Measurements from ENCODE around the gene RD3L. TPM values are rescaled to one million over a fixed set of nuclear protein-coding genes. Genes with fewer than 3 reads are reported as not detected.
A peak's percentile ranks its signal among the peaks of the same experiment; 100 is the strongest.
"Not testable (repeated sequence)": the region's sequence is repeated elsewhere in the genome, so short reads cannot be mapped to it uniquely, and the experiment has no call there.

Gene RD3L
- total RNA-seq, 2 experiments from 2014 or later, result not detected

DNA sequence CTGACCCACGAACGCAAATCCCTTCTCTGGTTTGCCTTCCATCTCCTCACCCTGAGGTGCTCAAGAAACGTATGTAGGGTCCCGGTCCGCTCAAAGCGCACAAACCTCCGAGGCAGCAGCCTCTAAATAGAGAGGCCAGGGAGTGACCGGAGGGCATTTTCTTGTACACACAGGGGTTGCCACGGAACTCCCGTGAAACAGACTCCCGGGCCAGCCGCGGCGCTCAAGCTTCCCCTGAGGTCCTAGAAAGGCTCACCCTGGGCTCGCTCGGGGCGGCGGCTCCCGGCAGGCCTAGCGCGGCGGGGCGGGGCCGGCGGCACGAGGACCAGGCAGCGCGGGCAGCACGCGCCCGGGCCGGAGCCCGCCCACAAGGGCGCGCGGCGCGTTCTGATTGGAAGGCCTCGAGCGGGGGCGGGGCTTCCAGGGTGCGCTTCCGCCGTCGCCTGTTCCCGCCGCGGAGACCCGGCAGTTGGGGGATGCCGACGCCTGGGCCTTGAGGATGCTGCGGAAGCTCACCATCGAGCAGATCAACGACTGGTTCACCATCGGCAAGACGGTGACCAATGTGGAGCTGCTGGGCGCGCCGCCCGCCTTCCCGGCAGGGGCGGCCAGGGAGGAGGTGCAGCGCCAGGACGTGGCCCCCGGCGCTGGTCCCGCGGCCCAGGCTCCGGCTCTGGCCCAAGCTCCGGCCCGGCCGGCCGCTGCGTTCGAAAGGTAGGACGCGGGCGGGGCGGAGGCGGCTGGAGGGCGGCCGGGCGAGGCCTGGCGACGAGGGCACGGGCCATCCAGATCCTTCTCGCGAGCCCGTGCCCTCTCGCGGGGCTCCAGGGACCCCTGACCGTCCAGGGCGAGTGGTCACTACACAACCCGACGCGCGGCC is 14.1 kb downstream of the RD3L start, which contains the start of gene TDRD9:
TDRD9 (plus strand) TSS at position 446 of the 880 bp plus-strand sequence; CDS start at position 500, 54 bp downstream.
- Mint-ChIP-seq H3K27ac (no peak within 1 kb of the TSS), H3K27me3 (peaks cover 5% of the 10 kb centered on the region), H3K36me3 (ENCODE audit: low read depth) (no peaks in the 10 kb centered on the region), H3K4me3 (no peak within 1 kb of the TSS), H3K9me3 (no peaks in the 10 kb centered on the region), H3K4me1 (ENCODE audit: low read depth) (peaks cover 3% of the 10 kb centered on the region)
- intact Hi-C loops (cut with micrococcal nuclease), result no loop called here
- ATAC-seq (peak; percentile 53), DNase-seq (no peak)
- ChIA-PET CTCF (interaction anchor here (1.4 kb wide), 1 partner anchor 27 kb away, joined by 4 read pairs; no protein-coding TSS in a partner anchor), POLR2A (no interaction called here)
- TF ChIP-seq, protein P1, sequence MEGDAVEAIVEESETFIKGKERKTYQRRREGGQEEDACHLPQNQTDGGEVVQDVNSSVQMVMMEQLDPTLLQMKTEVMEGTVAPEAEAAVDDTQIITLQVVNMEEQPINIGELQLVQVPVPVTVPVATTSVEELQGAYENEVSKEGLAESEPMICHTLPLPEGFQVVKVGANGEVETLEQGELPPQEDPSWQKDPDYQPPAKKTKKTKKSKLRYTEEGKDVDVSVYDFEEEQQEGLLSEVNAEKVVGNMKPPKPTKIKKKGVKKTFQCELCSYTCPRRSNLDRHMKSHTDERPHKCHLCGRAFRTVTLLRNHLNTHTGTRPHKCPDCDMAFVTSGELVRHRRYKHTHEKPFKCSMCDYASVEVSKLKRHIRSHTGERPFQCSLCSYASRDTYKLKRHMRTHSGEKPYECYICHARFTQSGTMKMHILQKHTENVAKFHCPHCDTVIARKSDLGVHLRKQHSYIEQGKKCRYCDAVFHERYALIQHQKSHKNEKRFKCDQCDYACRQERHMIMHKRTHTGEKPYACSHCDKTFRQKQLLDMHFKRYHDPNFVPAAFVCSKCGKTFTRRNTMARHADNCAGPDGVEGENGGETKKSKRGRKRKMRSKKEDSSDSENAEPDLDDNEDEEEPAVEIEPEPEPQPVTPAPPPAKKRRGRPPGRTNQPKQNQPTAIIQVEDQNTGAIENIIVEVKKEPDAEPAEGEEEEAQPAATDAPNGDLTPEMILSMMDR (IDR thresholded peaks at IDR 0.05), result no peak

DNA sequence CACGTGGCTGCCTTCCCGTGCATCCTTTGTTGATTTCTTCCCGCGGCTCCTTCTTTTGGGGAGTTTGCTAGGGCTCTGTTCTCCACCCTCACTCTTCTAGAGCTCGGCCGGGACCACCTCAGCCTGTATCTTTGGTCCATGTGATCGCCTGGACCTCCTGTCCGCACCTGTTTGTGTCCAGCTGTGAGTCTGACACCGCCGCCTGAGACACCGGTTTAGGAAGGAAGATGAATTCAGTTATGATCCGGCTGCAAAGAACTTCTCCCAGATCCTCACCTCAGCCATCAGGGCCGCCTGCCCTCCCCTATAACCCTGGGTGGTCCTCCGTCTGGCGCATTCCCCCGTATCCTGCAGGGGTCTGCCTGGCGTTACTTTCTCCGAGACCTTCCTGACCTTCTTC is 14.8 kb downstream of the RD3L start:
- Mint-ChIP-seq H3K36me3 (ENCODE audit: low read depth) (no peaks in the 10 kb centered on the region), H3K27me3 (peaks cover 8% of the 10 kb centered on the region), H3K9me3 (no peaks in the 10 kb centered on the region), H3K4me1 (ENCODE audit: low read depth) (peaks cover 3% of the 10 kb centered on the region), H3K27ac (no peak overlapping the region), H3K4me3 (no peak overlapping the region)
- intact Hi-C loops (cut with micrococcal nuclease), result no loop called here
- TF ChIP-seq, protein P1 (IDR thresholded peaks at IDR 0.05), result no peak
- CTCF ChIA-PET, result interaction anchor here (1.4 kb wide), 1 partner anchor 27 kb away, joined by 4 read pairs; no protein-coding TSS in a partner anchor
- ATAC-seq (no peak), DNase-seq (no peak)
- POLR2A ChIA-PET, result no interaction called here

DNA sequence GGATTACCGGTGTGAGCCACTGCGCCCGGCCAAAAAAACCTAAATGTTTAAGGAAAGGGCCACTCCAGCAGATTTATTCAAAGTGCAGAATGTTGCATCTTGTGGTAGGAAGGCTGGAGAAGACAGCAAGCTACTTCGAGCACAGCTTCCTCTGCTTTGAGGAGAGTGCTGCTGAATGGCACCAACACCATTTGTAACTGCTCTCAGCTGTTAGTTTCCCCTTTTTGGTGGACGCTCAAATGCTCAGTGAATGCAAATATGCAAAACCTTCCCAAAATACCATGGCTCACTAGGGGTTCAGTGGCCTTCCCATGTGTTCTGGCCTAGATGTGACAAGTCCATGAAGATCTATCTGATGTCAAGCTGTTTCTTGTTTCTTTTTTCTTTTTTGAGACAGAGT is 17.0 kb downstream of the RD3L start:
- peaks cover 8% of the 10 kb centered on the region for H3K27me3 Mint-ChIP-seq
- POLR2A ChIA-PET, result no interaction called here
- intact Hi-C loops (cut with micrococcal nuclease), result no loop called here

DNA sequence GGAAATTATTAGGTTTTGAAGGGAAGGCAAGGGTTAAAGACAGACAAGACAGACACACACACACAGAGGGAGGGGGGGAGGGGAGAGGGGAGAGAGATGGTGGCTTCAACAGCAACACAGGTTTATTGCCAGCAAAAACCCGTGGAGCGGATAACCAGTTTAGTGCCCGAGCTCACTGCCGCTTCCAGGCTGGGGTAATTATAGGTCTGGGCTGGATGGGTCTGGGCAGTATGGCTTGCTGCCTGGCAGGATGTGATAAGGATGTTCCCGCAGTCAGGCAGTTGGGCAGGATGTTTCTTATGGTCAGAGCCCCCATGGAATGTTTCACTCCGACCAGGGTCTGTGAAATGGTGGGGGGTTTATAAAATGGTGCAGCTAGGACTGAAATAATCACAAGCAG is 18.5 kb downstream of the RD3L start:
- no peak overlapping the region for H3K27ac Mint-ChIP-seq
- TF ChIP-seq, protein P1 (IDR thresholded peaks at IDR 0.05), result no peak
- H3K36me3 Mint-ChIP-seq (ENCODE audit: low read depth), result peaks cover 4% of the 10 kb centered on the region
- intact Hi-C loops (cut with micrococcal nuclease), result no loop called here
- H3K4me1 Mint-ChIP-seq (ENCODE audit: low read depth), result peaks cover 9% of the 10 kb centered on the region
- no peak for ATAC-seq
- DNase-seq, result no peak
- peaks cover 8% of the 10 kb centered on the region for H3K27me3 Mint-ChIP-seq
- no peaks in the 10 kb centered on the region for H3K9me3 Mint-ChIP-seq
- ChIA-PET CTCF (interaction anchor here (2.0 to 3.9 kb wide), 3 partner anchors 14 to 154 kb away, joined by 4 to 24 read pairs (median 9); no protein-coding TSS in a partner anchor), POLR2A (no interaction called here)
- H3K4me3 Mint-ChIP-seq, result no peak overlapping the region

More for the DNA sequence above, 17.0 kb downstream of the RD3L start:
- ATAC-seq, result no peak
- Mint-ChIP-seq H3K36me3 (ENCODE audit: low read depth) (no peaks in the 10 kb centered on the region), H3K27ac (no peak overlapping the region), H3K4me3 (no peak overlapping the region), H3K9me3 (no peaks in the 10 kb centered on the region), H3K4me1 (ENCODE audit: low read depth) (peaks cover 4% of the 10 kb centered on the region)
- TF ChIP-seq, protein P1 (IDR thresholded peaks at IDR 0.05), result no peak
- CTCF ChIA-PET, result interaction anchor here (3.9 kb wide), 1 partner anchor 25 kb away, joined by 24 read pairs; no protein-coding TSS in a partner anchor
- no peak for DNase-seq

DNA sequence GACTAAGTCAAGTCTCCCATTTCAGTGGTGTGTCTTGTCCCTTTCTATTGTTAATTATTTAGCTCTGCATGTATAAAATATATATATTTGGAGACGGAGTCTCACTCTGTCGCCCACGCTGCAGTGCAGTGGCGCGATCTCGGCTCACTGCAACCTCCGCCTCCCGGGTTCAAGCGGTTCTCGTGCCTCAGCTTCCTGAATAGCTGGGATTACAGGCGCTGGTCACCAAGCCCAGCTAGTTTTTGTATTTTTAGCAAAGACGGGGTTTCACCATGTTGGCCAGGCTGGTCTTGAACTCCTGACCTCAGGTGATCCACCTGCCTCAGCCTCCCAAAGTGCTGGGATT is 20.5 kb downstream of the RD3L start:
- ChIA-PET POLR2A (interaction anchor here (1.4 kb wide), 1 partner anchor 13 kb away, joined by 4 read pairs; no protein-coding TSS in a partner anchor), CTCF (interaction anchor here (0.7 to 7.2 kb wide), 12 partner anchors 10 to 119 kb away, joined by 3 to 59 read pairs (median 6); partner anchors contain the start of gene RD3L)
- intact Hi-C loops (cut with micrococcal nuclease); H3K27me3 Mint-ChIP-seq; H3K9me3 Mint-ChIP-seq; ATAC-seq; DNase-seq; H3K36me3 Mint-ChIP-seq (ENCODE audit: low read depth); H3K27ac Mint-ChIP-seq: not testable (repeated sequence)
- H3K4me3 Mint-ChIP-seq, result peak overlapping the region; percentile 85
- H3K4me1 Mint-ChIP-seq (ENCODE audit: low read depth), result peaks cover 15% of the 10 kb centered on the region
